Head of caudate nucleus (tissue), 42 donors: ENCODE results near the gene SPOUT1.
"Not testable (repeated sequence)": the region's sequence is repeated elsewhere in the genome, so short reads cannot be mapped to it uniquely, and the experiment has no call there.

ENCODE experiments used
- DNase-seq, 42 donors: peaks; one replicate each; pipeline versions ENCODE4 v3.0.0 to v3.0.0-alpha.2; 2020 to 2021; ENCODE audit warnings: mixed read lengths in 7 of 42
- intact Hi-C: fragments of 100-400 bp; cut with DNase I; formaldehyde crosslinking; loops from one replicate; pipeline ENCODE4 v1.15.0; 2022

Gene SPOUT1

DNA sequence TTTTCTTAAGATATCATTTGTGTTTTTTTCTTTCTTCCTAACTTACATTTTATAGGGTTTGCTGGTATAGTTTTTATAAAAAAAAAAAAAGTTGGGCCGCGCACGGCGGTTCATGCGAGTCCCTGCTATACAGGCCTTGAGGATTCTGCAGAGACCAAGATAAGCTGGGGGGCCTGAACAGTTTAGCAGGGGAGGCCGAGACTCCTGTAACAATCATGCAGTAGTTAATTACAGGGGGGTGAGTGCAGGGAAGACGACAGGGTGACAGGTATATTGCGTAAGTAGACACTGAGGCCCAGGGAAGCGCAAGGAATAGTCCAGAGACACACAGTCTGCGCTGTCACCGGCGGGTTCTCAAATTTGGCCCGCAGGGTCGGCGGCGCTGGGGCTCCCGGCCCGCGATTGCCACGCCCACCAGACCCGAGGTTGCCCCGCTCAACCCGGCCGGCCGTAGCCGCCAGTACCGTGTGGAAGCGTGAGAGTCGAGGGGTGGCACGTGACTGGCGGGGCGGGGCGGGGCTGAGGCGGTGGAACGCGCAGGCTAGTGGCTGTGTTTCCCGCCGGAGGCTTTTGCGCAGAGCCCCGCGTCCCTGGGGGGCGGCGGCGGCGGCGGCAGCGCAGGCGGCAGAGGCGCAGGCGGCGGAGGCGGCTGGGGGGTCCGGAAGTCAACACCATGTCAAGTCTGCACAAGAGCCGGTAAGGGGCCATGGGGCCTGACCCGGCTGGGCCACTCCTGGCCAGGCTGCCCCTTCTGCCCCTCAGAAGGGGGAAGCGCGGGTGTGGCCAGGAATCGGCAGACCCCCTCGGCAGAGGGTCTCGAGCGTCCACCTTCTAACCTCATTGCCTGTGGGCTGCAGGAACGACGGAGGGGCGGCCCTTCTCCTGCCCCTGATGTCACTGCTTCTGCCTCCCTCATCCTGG is 42.7 kb downstream of the SPOUT1 start, which contains the start of gene TBC1D13:
Gene TBC1D13, plus strand, starts transcription at position 573 of the 921 bp plus-strand sequence. Its CDS starts 101 bp downstream, at position 674.
- peak; percentile 74 to 97 (median 92) for DNase-seq

DNA sequence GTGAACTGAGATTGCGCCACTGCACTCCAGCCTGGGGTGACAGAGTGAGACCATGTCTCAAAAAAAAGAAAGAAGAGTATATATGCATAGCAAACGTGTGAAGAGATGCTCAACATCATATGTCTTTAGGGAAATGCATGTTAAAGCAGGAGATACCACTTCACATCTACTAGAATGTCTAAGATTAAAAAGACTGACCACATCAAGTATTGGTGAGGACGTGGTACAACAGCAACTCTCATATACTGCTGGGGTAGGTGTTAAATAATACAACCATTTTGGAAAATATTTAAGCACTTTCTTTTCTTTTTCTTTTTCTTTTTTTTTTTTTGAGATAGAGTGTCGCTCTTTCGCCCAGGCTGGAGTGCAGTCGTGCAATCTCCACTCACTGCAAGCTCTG is 44.2 kb downstream of the SPOUT1 start:
- DNase-seq = no peak
- intact Hi-C loops = no loop called here

More for the DNA sequence above, 42.7 kb downstream of the SPOUT1 start, which contains the start of gene TBC1D13:
- intact Hi-C loops = no loop called here

DNA sequence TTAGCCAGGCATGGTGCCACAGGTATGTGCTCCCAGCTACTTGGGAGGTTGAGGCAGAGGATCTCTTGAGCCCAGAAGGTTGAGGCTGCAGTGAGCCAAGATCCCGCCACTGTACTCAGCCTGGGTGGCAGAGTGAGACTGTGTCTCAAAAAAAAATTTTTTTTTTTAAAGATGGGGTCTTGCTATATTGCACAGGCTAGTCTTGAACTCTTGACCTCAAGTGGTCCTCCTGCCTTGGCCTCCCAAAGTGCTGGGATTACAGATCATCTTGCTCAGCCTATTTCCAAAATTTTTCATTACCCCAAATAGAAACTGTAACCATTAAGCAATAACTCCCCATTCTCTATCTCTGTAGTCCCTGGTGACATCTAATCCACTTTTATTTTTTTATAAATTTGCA is 46.9 kb downstream of the SPOUT1 start:
- intact Hi-C loops = no loop called here

DNA sequence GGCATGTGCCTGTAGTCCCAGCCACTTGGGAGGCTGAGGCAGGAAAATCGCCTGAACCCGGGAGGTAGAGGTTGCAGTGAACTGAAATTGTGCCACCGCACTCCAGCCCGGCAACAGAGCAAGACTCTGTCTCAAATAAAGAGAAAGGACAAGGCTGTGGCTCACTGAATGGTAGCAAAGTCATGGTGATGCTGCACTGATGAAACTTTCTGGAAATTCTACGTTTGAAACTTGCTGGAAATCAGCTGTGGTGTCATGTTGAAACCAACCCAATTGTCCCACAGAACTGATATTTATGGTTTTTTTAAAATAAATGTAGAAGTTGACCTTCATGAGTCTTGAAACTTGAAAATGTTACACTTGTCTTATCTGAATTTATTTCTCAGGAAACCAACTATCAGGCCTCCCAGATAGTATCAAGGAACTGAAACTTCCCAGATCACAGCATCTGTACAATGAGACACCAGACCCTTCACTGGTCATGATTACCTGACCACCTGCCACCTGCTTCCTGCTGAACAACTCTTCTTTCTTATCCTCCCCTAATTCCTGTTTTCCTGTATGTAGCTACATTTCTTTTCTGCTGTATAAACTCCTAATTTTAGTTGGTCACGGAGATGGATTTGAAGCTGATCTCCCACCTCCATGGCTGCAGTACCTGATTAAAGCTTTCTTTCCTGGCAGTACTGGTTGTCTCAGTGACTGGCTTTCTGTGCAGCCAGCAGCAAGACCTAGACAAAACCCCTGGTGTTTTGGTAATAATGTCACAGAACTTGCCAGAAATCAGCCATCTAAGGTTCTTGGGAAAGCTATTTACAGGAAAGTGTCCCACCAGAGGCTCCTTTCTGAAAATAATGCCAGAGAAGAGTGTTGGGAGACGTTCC is 48.2 kb downstream of the SPOUT1 start:
- intact Hi-C loops = no loop called here
- no peak for DNase-seq

More for the DNA sequence above, 46.9 kb downstream of the SPOUT1 start:
- no peak for DNase-seq

DNA sequence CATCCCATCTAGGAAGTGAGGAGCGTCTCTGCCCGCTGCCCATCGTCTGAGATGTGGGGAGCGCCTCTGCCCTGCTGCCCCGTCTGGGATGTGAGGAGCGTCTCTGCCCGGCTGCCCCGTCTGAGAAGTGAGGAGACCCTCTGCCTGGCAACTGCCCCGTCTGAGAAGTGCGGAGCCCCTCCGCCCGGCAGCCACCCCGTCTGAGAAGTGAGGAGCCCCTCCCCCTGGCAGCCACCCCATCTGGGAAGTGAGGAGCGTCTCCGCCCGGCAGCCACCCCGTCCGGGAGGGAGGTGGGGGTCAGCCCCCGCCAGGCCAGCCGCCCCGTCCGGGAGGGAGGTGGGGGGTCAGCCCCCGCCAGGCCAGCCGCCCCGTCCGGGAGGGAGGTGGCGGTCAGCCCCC is 49.5 kb downstream of the SPOUT1 start:
- intact Hi-C loops = not testable (repeated sequence)

DNA sequence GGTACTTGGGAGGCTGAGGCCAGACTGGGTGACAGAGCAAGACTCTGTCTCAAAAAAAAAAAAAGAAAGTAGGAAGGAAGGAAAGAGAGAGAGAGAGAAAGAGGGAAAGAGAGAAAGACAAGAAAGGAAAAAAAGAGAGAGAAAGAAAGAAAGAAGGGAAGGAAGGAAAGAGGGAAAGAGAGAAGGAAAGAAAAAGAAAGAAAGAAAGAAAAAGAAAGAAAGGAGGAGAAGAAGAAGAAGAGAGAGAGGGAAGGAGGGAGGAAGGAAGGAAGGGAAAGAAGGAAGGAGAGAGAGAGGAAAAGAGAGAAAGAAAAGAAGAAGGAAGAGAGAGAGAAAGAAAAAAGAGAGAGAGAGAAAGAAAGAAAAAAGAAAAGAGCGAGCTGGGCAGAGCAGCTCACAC is 54.8 kb downstream of the SPOUT1 start:
- intact Hi-C loops = no loop called here

More for the DNA sequence above, 49.5 kb downstream of the SPOUT1 start:
- DNase-seq = not testable (repeated sequence)

DNA sequence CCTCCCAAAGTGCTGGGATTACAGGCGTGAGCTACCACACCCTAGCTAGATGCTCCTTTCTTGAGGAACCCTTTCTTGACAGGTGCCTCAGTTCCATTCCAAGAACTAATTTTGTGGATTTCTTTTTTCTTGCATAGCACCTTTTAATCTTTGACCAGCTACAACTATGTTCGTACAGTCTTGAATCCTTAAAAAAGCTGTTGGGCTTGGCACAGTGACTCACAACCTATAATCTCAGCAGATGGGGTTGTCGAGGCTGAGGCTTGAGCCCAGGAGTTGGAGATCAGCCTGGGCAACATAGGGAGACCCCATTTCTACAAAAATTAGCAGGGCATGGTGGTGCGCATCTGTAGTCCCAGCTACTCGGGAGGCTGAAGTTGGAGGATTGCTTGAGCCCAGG is 56.5 kb downstream of the SPOUT1 start:
- intact Hi-C loops = loop anchor here (2.0 kb wide), 1 partner anchor 46 kb away; the partner anchor contains the start of gene ENDOG

More for the DNA sequence above, 54.8 kb downstream of the SPOUT1 start:
- no peak for DNase-seq

DNA sequence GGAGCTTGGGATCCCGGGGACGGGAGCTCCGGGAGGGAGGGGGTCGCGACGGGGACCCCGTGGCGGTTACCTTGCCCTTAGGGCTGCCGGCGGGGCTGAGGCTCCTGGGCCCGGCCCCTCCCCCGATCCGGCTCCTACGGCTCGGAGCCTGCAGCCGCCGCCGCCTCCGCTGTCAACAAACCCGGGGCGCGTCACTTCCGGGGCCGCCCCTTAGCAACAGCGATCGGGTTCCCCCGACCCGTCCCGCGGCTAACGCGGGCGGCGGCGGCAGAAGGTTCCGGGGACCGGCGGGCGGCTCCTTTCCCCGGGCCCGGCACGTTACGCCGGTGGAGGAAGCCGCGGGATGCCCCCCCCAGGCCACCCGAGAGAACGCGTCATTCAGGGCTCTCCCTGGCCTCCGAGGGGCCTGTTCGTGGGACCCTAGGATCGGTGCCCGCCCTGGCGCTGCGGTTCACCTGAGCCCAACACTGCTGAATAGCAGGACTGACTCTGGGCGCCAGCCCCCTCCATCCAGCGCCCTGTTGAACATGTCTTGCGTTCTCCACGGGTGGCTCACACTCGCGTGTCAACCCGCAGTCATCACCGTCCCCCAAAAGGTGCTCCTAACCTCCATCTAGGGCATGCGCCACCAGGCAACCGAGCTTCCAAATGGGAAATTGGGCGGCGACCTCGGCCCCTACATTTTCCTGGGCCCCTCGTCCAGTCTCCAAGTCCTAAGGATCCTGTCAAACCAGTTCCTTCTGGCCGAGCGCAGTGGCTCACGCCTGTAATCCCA is 57.7 kb downstream of the SPOUT1 start, which contains the start of gene ZER1:
Gene ZER1, minus strand, starts transcription at position 183 of the 775 bp plus-strand sequence. CDS start 16,362 bp downstream, outside the sequence.
- intact Hi-C loops = loop anchor here (2.0 kb wide), 1 partner anchor 47 kb away; the partner anchor contains the start of gene ENDOG
- DNase-seq = peak; percentile 85 to 98 (median 96)

More for the DNA sequence above, 56.5 kb downstream of the SPOUT1 start:
- DNase-seq = no peak

DNA sequence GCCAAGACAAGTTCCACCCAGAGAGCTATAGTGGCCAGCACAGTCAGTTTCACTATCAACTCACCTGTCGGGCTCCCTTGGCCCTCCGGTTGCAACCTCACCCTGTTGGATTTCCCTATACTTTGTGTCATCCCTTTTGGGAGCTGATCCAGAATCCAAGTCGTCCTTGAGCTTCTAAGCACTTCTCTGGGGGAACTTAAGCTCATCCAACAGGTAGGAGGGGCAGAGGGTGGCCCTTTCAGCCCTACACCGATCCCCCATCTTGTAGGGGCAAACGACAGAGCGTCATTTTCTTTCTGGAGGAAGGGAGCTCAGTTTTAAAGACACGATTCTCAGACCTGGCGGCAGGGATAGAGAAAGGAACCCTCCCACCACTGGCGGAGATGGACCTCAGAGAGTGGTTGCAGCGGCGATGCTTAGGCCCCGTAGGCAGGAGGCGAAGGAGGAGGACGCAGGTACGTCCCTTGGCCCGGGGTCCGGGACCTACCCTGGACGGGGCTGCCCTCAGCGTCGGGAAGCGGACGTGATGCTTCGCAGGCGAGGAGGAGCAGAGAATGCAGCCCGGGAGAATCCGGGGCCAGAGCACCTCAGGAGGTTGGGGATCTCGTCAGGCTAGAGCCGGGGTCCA is 58.4 kb downstream of the SPOUT1 start:
- peak in 9 of 42 donors; percentile 7 to 42 (median 14) for DNase-seq
- intact Hi-C loops = no loop called here

DNA sequence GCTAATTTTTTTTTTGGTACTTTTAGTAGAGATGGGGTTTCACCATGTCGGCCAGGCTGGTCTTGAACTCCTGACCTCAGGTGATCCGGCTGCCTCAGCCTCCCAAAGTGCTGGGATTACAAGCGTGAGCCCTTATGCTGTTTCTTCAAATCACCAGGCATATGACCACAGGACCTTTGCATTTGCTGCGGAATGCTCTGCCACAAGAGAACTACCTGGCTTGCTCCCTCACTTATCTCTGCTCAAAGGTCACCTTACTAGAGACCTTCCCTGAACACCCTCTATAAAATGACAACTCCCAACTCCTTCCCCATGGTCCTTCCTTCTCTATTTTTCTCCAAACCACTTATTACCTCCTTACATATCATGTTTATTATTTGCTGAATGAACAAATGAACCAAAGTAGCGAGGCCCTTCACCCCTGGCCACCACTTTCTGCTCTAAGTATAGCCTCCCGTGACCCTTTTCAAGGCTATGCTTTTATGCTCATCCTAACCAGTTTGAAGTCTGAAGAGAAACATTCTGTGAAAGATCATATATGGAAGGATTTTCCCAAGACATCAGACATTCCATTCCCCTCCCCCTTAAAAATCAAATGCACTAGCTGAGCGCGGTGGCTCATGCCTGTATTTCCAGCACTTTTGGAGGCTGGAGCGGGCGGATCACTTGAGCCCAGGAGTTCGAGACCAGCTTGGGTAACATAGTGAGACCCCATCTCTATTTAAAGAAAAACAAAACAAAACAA is 59.1 kb downstream of the SPOUT1 start:
- no peak for DNase-seq
- intact Hi-C loops = no loop called here
